H1 (cell line): ENCODE measurements around the gene LTB. TPM values are rescaled to one million over a fixed set of nuclear protein-coding genes. Genes with fewer than 3 reads are reported as not detected.
A peak's percentile ranks its signal among the peaks of the same experiment; 100 is the strongest.

Source experiments
- BCL11A ChIP-seq, 2 experiments: IDR thresholded peaks; one replicate each; pipeline ENCODE4 v1.6.1; 2011; ENCODE audit warnings: low read depth in 2 of 2, low read length in 2 of 2, mild to moderate bottlenecking in 2 of 2
- CREB1 ChIP-seq: IDR thresholded peaks from 2 replicates; pipeline ENCODE4 v1.6.1; 2012; ENCODE audit warnings: inconsistent platforms
- JUND ChIP-seq: IDR thresholded peaks from 2 replicates; pipeline ENCODE4 v1.6.1; 2011; ENCODE audit warnings: mild to moderate bottlenecking, improper control_type of control experiment, low read length
- NRF1 ChIP-seq: IDR thresholded peaks from 2 replicates; pipeline ENCODE4 v1.6.1; 2011; ENCODE audit warnings: mild to moderate bottlenecking, low read depth, low read length, improper control_type of control experiment
- PHF8 ChIP-seq: fragments of 200-600 bp; sonication (generic); conservative IDR thresholded peaks from 2 replicates; pipeline ENCODE4 v1.7.1; 2012; ENCODE audit warnings: low read depth, mild to moderate bottlenecking, inconsistent platforms, low read length, moderate library complexity
- POU5F1 ChIP-seq: IDR thresholded peaks from 2 replicates; pipeline ENCODE4 v1.6.1; 2011; ENCODE audit warnings: low read depth, mild to moderate bottlenecking, low read length, moderate library complexity
- RFX5 ChIP-seq: IDR thresholded peaks from 2 replicates; pipeline ENCODE4 v1.6.1; 2011; ENCODE audit warnings: low read depth, low read length, improper control_type of control experiment, borderline replicate concordance
- RNF2 ChIP-seq: fragments of 200-900, 300-1000 bp; sonication (generic); IDR thresholded peaks from 2 replicates; pipeline ENCODE4 v1.7.1; 2016; ENCODE audit warnings: borderline replicate concordance, low read depth, mild to moderate bottlenecking, antibody characterized with exemption, low read length; ENCODE audit not compliant: poor library complexity, severe bottlenecking; ENCODE audit errors: missing control alignments
- RXRA ChIP-seq: IDR thresholded peaks from 2 replicates; pipeline ENCODE4 v1.6.1; 2011; ENCODE audit warnings: low read depth, mild to moderate bottlenecking, low read length, moderate library complexity; ENCODE audit not compliant: insufficient read depth
- SAP30 ChIP-seq: fragments of 300-600 bp; sonication (generic); IDR thresholded peaks from 2 replicates; pipeline ENCODE4 v1.7.1; 2012; ENCODE audit warnings: low read length, moderate library complexity, mild to moderate bottlenecking, inconsistent platforms; ENCODE audit not compliant: insufficient read depth, insufficient replicate concordance
- SIN3A ChIP-seq, 2 experiments: IDR thresholded peaks in 1 of 2; conservative IDR thresholded peaks in 1 of 2; 2 replicates each; pipeline ENCODE4 v1.6.1; 2011 to 2012; ENCODE audit warnings: low read length in 2 of 2, improper control_type of control experiment in 1 of 2, low read depth in 1 of 2, mild to moderate bottlenecking in 1 of 2
- SP2 ChIP-seq: IDR thresholded peaks from 2 replicates; pipeline ENCODE4 v1.6.1; 2012; ENCODE audit warnings: mild to moderate bottlenecking, low read length, inconsistent platforms
- TAF1 ChIP-seq: IDR thresholded peaks from 2 replicates; pipeline ENCODE4 v1.6.1; 2011; ENCODE audit warnings: mild to moderate bottlenecking, low read depth, low read length
- TAF7 ChIP-seq: optimal IDR thresholded peaks from 2 replicates; pipeline ENCODE3; 2011; ENCODE audit warnings: low read depth, mild to moderate bottlenecking, inconsistent platforms, low read length, moderate library complexity, borderline replicate concordance
- TCF12 ChIP-seq: IDR thresholded peaks from 2 replicates; pipeline ENCODE4 v1.6.1; 2011; ENCODE audit warnings: low read depth, mild to moderate bottlenecking, low read length
- polyA plus RNA-seq, 7 experiments: library from polyadenylated mRNA; depleted of rRNA in 3 of 7; stranded (reverse) in 5 of 7; unstranded in 2 of 7; fragments of >200 nt in 5 of 7; fragments of 200-250 nt in 2 of 7; gene quantifications; 1 replicate in 5 of 7; 2 replicates in 1 of 7; 4 replicates in 1 of 7; pipeline versions ENCODE4 v1.2.1 to v1.2.3, GENCODE V29; 2011 to 2013; ENCODE audit warnings: missing spikeins in 2 of 7, mixed read lengths in 2 of 7
- total RNA-seq: library from RNA; stranded (reverse); fragmentation: NEBNext Ultra II Directional; extraction: Animal tissue kit (Norgen Biotek cat#: 25700); gene quantifications from 2 replicates; pipeline ENCODE4 v1.2.1, GENCODE V29; 2021
- TF ChIP-seq, protein P1 (sequence below), 3 experiments: IDR thresholded peaks; 1 replicate in 2 of 3; 2 replicates in 1 of 3; pipeline versions ENCODE4 v1.5.1 to v1.6.1; 2011; ENCODE audit warnings: low read length in 3 of 3, mild to moderate bottlenecking in 3 of 3, inconsistent platforms in 2 of 3, low read depth in 1 of 3, moderate library complexity in 1 of 3; ENCODE audit not compliant: insufficient read depth in 1 of 3; ENCODE audit errors: control extremely low read depth in 1 of 3
- TF ChIP-seq, protein P2 (sequence below): IDR thresholded peaks from 2 replicates; pipeline ENCODE4 v1.6.1; 2012; ENCODE audit warnings: inconsistent platforms
- TF ChIP-seq, protein P3 (sequence below): IDR thresholded peaks from 2 replicates; pipeline ENCODE4 v1.6.1; 2011; ENCODE audit warnings: low read length, improper control_type of control experiment

Gene LTB
- total and polyA plus RNA-seq, 2 of the 8 experiments (the other 6 are each of a cell fraction or from before 2014, with no cell fraction given), result 0.43 to 0.47 TPM

DNA sequence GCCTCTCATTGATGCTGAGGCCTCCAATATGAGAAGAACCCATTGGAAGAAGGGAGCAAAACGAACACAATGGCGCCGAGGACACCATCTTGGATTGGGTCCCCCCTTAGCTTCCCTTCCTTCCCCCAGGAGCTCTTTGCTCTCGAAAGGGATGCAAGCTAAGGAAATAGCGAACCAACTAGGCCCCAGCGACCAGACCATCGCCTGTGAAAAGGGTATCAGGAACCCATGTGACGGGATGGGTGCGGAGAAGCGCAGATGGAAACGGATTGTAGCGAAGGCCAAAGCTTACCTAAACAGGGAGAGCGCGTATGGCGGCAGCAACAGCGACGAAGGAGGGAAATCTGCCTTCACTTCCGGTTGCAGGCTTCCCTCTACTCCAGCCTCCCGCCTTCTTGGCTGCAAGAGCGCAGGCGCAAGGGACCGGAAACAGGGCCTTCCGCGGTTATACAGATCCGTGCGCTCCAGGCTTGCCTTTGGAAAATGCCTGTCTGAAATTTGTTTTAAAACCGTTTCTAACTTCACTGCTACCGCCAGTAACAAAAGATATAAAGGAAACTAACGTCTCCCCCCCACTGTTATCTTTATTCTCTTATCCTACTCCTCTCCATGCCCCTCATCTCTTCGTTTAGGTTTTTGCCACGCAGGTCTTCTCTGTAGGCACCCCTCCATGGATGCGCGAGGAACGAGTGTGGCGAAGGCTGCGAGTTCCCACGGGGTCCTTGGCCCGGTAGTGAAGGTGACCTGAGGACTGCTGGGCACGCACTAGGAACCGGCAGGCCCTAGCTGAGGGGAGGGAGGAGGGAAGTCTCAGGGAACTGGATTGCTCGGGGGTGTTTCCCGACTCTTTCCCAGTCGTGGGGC, 40.3 kb downstream of the LTB start, which contains the start of gene DDX39B (continued):
- TF ChIP-seq SP2, result no peak
- peak; percentile 51; the same call in 1 of the 2 replicates for TF ChIP-seq CREB1
- no peak for TF ChIP-seq RNF2
- TF ChIP-seq, protein P1, sequence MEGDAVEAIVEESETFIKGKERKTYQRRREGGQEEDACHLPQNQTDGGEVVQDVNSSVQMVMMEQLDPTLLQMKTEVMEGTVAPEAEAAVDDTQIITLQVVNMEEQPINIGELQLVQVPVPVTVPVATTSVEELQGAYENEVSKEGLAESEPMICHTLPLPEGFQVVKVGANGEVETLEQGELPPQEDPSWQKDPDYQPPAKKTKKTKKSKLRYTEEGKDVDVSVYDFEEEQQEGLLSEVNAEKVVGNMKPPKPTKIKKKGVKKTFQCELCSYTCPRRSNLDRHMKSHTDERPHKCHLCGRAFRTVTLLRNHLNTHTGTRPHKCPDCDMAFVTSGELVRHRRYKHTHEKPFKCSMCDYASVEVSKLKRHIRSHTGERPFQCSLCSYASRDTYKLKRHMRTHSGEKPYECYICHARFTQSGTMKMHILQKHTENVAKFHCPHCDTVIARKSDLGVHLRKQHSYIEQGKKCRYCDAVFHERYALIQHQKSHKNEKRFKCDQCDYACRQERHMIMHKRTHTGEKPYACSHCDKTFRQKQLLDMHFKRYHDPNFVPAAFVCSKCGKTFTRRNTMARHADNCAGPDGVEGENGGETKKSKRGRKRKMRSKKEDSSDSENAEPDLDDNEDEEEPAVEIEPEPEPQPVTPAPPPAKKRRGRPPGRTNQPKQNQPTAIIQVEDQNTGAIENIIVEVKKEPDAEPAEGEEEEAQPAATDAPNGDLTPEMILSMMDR (IDR thresholded peaks at IDR 0.05; ENCODE audit: control extremely low read depth in 1 of 3, insufficient read depth in 1 of 3, low read depth in 1 of 3, low read length in 3 of 3), result no peak
- TF ChIP-seq TAF1, result peak; percentile 99
- TF ChIP-seq, protein P2, sequence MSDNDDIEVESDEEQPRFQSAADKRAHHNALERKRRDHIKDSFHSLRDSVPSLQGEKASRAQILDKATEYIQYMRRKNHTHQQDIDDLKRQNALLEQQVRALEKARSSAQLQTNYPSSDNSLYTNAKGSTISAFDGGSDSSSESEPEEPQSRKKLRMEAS, result peak; percentile 79
- TF ChIP-seq, protein P3, sequence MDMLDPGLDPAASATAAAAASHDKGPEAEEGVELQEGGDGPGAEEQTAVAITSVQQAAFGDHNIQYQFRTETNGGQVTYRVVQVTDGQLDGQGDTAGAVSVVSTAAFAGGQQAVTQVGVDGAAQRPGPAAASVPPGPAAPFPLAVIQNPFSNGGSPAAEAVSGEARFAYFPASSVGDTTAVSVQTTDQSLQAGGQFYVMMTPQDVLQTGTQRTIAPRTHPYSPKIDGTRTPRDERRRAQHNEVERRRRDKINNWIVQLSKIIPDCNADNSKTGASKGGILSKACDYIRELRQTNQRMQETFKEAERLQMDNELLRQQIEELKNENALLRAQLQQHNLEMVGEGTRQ, result no peak
- no peak for TF ChIP-seq RFX5
- TF ChIP-seq JUND, result peak; percentile 72
- TF ChIP-seq SAP30, result peak; percentile 76
- TF ChIP-seq POU5F1, result no peak
- TF ChIP-seq RXRA, result no peak
- TF ChIP-seq PHF8, result peak; percentile 68
- peak; percentile 70 to 85; a peak in 3 of 4 replicates for TF ChIP-seq SIN3A (conservative IDR thresholded peaks at IDR 0.05 in 1 of 2, IDR thresholded peaks at IDR 0.05 in 1 of 2; ENCODE audit: low read depth in 1 of 2, low read length in 2 of 2)
- TF ChIP-seq NRF1, result peak; percentile 78
- no peak for TF ChIP-seq TCF12
- peak; percentile 99 for TF ChIP-seq TAF7
- no peak for TF ChIP-seq BCL11A (IDR thresholded peaks at IDR 0.05; ENCODE audit: low read depth in 2 of 2, low read length in 2 of 2)
